Small intestine (tissue), 16 donors: ENCODE measurements around the gene SMAD3. TPM values are rescaled to one million over a fixed set of nuclear protein-coding genes. Genes with fewer than 3 reads are reported as not detected.
A peak's percentile ranks its signal among the peaks of the same experiment; 100 is the strongest.
"Not testable (repeated sequence)": the region's sequence is repeated elsewhere in the genome, so short reads cannot be mapped to it uniquely, and the experiment has no call there.

ENCODE experiments used
- DNase-seq, 2 donors: peaks; one replicate each; pipeline versions ENCODE4 v3.0.0 to v3.0.0-alpha.2; 2013
- FAIRE-seq: peaks from 2 replicates; lab custom pipeline; 2012; peaks lifted over from hg19 to GRCh38; lab: Jason Lieb, UNC
- H3K27ac ChIP-seq, 3 donors: one replicate each; pipeline ENCODE4 v1.5.1; 2013; ENCODE audit warnings: low read length in 2 of 3, mild to moderate bottlenecking in 2 of 3, control low read depth in 1 of 3, inconsistent platforms in 1 of 3, low read depth in 1 of 3, moderate library complexity in 1 of 3
- H3K27me3 ChIP-seq, 3 donors: one replicate each; pipeline ENCODE4 v1.6.1; 2013; ENCODE audit warnings: low read length in 3 of 3, inconsistent platforms in 1 of 3; ENCODE audit not compliant: control insufficient read depth in 3 of 3, insufficient read depth in 3 of 3
- H3K36me3 ChIP-seq, 3 donors: one replicate each; pipeline ENCODE4 v1.6.1; 2013; ENCODE audit warnings: low read length in 3 of 3, inconsistent platforms in 1 of 3, low read depth in 1 of 3, mild to moderate bottlenecking in 1 of 3, moderate library complexity in 1 of 3; ENCODE audit not compliant: control insufficient read depth in 3 of 3, insufficient read depth in 2 of 3
- H3K4me1 ChIP-seq, 3 donors: one replicate each; pipeline ENCODE4 v1.6.1; 2013; ENCODE audit warnings: low read length in 2 of 3, inconsistent platforms in 1 of 3, low read depth in 1 of 3, mild to moderate bottlenecking in 1 of 3, moderate library complexity in 1 of 3; ENCODE audit not compliant: control insufficient read depth in 3 of 3, insufficient read depth in 2 of 3
- H3K4me3 ChIP-seq, 3 donors: one replicate each; pipeline ENCODE4 v1.5.1; 2013; ENCODE audit warnings: low read length in 3 of 3, control low read depth in 1 of 3, inconsistent platforms in 1 of 3, low read depth in 1 of 3, mild to moderate bottlenecking in 1 of 3, moderate library complexity in 1 of 3
- H3K9me3 ChIP-seq, 2 donors: one replicate each; pipeline ENCODE4 v1.6.1; 2013; ENCODE audit warnings: low read depth in 1 of 2, low read length in 1 of 2; ENCODE audit not compliant: control insufficient read depth in 2 of 2, insufficient read depth in 1 of 2
- WGBS, 3 donors: extraction: QIAGEN DNeasy Blood & Tissue Kit; methylation state at CpG; one replicate each; pipeline ENCODE4 v1.1.7; 2013; 5-methylcytosine and 5-hydroxymethylcytosine counted together
- long read RNA-seq, 10 donors: transcript quantifications; one replicate each; lab custom pipeline, GENCODE V29; 2026
- polyA plus RNA-seq, 4 donors: library from polyadenylated mRNA; stranded (reverse) in 3 of 4; unstranded in 1 of 4; fragments of 200-250 nt in 3 of 4; fragments of 120-200 nt in 1 of 4; gene quantifications; one replicate each; pipeline versions ENCODE4 v1.2.1 to v1.2.3, GENCODE V29; 2013
- donor health status: healthy with polysubstance abuse.
- donor health status: control.
- donor health status: control.
- donor health status: Bipolar disorder and iron deficiency.
- donor health status: healthy.

Gene SMAD3
- polyA plus RNA-seq: 10 to 100 TPM; 11.6 to 33.2 (median 14.6) TPM
- long read RNA-seq, donor 1: 0 reads
- long read RNA-seq, donor 2: 0 reads
- long read RNA-seq, donor 3: 0 reads
- long read RNA-seq, donor 4: 0 reads
- long read RNA-seq, donor 5, partial matches to known transcripts: 6 of 7 reads
- long read RNA-seq, donor 5, other reads (novel, unspliced or antisense): 0 of 7 reads
- long read RNA-seq, donor 6, full-length matches to known transcripts: 3 of 29 reads
- long read RNA-seq, donor 6, partial matches to known transcripts: 26 of 29 reads
- long read RNA-seq, donor 6, other reads (novel, unspliced or antisense): 0 of 29 reads
- long read RNA-seq, donor 7, full-length matches to known transcripts: 5 of 11 reads
- long read RNA-seq, donor 7, partial matches to known transcripts: 6 of 11 reads
- long read RNA-seq, donor 7, other reads (novel, unspliced or antisense): 0 of 11 reads
- long read RNA-seq, donor 8, full-length matches to known transcripts: 1 of 1 reads
- long read RNA-seq, donor 8, partial matches to known transcripts: 0 of 1 reads
- long read RNA-seq, donor 8, other reads (novel, unspliced or antisense): 0 of 1 reads
- long read RNA-seq, donor 9, full-length matches to known transcripts: 2 of 7 reads
- long read RNA-seq, donor 9, partial matches to known transcripts: 5 of 7 reads
- long read RNA-seq, donor 9, other reads (novel, unspliced or antisense): 0 of 7 reads
- long read RNA-seq, donor 10, full-length matches to known transcripts: 3 of 3 reads
- long read RNA-seq, donor 10, partial matches to known transcripts: 0 of 3 reads
- long read RNA-seq, donor 10, other reads (novel, unspliced or antisense): 0 of 3 reads

GRCh38 chr15:67065531-67066005 lies at the start of gene SMAD3:
Gene SMAD3 (plus strand): TSS chr15:67065602. CDS start chr15:67066155, 553 bp downstream.
- Histone ChIP-seq H3K27me3 (no peaks in the 10 kb centered on the region), H3K27ac (peak within 1 kb of the TSS; percentile 93 to 97 (median 95)), H3K4me1 (peaks cover 8 to 70% (median 23%) of the 10 kb centered on the region in 3 donors), H3K4me3 (peak within 1 kb of the TSS; percentile 79 to 94 (median 85)), H3K9me3 (no peaks in the 10 kb centered on the region), H3K36me3 (peaks cover 0 to 11% (median 0%) of the 10 kb centered on the region in 3 donors)
- FAIRE-seq: no peak
- DNase-seq: peak; percentile 92 to 95
- 0% methylated on average over 38 to 63 of the region's 63 CpGs for WGBS, 3 donors

DNA sequence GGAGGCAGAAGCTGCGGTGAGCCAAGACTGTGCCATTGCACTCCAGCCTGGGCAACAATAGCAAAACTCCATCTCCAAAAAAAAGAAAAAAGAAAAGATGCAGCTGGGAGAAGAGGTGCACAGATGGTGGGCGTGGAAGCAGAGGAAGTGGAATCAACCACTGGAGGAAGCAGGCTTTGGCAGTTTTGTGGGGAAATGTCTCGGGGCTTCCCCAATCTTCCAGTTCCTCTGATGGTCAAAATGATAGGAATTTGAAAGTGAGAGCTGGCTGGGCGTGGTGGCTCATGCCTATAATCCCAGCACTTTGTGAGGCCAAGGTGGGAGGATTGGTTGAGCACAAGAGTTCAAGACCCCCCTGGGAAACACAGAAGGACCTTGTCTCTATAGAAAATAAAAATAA lies 48.1 kb upstream of the SMAD3 start:
- H3K4me3 ChIP-seq: no peak overlapping the region
- FAIRE-seq (no peak), DNase-seq (no peak)
- peaks cover 0 to 2% (median 0%) of the 10 kb centered on the region in 3 donors for H3K4me1 ChIP-seq
- H3K9me3 ChIP-seq: no peaks in the 10 kb centered on the region
- 60 to 73% (median 71%) methylated on average over 4 of the region's 4 CpGs for WGBS, 3 donors
- H3K36me3 ChIP-seq: no peaks in the 10 kb centered on the region
- H3K27ac ChIP-seq: no peak overlapping the region
- H3K27me3 ChIP-seq: no peaks in the 10 kb centered on the region

- Histone ChIP-seq H3K4me3 (no peak overlapping the region), H3K9me3 (no peaks in the 10 kb centered on the region), H3K27me3 (no peaks in the 10 kb centered on the region), H3K27ac (no peak overlapping the region), H3K36me3 (no peaks in the 10 kb centered on the region), H3K4me1 (no peaks in the 10 kb centered on the region)
- no peak for FAIRE-seq
- no peak for DNase-seq
- 76 to 84% (median 81%) methylated on average over 1 of the region's 1 CpG for WGBS, 3 donors
Observed at GRCh38 chr15:67018026-67018425, 47.4 kb upstream of the SMAD3 start.

DNA sequence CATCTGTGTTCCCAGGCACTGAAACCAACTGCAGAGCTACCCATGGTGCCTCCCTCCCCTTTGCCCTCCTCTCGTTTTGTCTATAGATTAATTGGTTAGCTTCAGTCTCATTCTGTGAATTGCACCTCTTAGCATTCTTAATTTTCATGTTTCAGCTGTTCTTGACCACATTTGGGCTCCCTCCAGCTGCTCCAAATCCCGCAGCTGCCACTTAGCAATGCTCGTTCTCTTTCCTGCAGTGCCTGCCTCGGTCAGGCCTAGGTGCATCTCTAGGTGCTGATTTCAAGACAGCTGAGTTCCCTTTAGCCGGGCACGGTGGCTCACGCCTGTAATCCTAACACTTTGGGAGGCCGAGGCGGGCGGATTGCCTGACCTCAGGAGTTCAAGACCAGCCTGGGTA lies 47.0 kb upstream of the SMAD3 start:
- H3K27me3 ChIP-seq: no peaks in the 10 kb centered on the region
- no peaks in the 10 kb centered on the region for H3K36me3 ChIP-seq
- no peak overlapping the region for H3K27ac ChIP-seq
- no peak overlapping the region for H3K4me3 ChIP-seq
- FAIRE-seq (no peak), DNase-seq (no peak)
- H3K9me3 ChIP-seq: no peaks in the 10 kb centered on the region
- WGBS, 3 donors: 80 to 94% (median 87%) methylated on average over 10 of the region's 10 CpGs
- H3K4me1 ChIP-seq: peaks cover 0 to under 1% (median 0%) of the 10 kb centered on the region in 3 donors

GRCh38 chr15:67019069-67019468 lies 46.3 kb upstream of the SMAD3 start:
- no peak for FAIRE-seq
- H3K36me3 ChIP-seq: no peaks in the 10 kb centered on the region
- no peak for DNase-seq
- no peaks in the 10 kb centered on the region for H3K9me3 ChIP-seq
- H3K27ac ChIP-seq: no peak overlapping the region
- H3K4me3 ChIP-seq: no peak overlapping the region
- WGBS, 3 donors: 80 to 93% (median 88%) methylated on average over 5 of the region's 5 CpGs
- H3K27me3 ChIP-seq: no peaks in the 10 kb centered on the region
- H3K4me1 ChIP-seq: peaks cover 0 to 7% (median 5%) of the 10 kb centered on the region in 3 donors

GRCh38 chr15:67019884-67020520 lies 45.4 kb upstream of the SMAD3 start:
- WGBS, 3 donors: 67 to 78% (median 72%) methylated on average over 5 of the region's 5 CpGs
- H3K27ac ChIP-seq: no peak overlapping the region
- DNase-seq: no peak
- H3K9me3 ChIP-seq: no peaks in the 10 kb centered on the region
- H3K27me3 ChIP-seq: no peaks in the 10 kb centered on the region
- no peaks in the 10 kb centered on the region for H3K36me3 ChIP-seq
- H3K4me3 ChIP-seq: no peak overlapping the region
- no peak for FAIRE-seq
- H3K4me1 ChIP-seq: peaks cover 0 to 13% (median 9%) of the 10 kb centered on the region in 3 donors

DNA sequence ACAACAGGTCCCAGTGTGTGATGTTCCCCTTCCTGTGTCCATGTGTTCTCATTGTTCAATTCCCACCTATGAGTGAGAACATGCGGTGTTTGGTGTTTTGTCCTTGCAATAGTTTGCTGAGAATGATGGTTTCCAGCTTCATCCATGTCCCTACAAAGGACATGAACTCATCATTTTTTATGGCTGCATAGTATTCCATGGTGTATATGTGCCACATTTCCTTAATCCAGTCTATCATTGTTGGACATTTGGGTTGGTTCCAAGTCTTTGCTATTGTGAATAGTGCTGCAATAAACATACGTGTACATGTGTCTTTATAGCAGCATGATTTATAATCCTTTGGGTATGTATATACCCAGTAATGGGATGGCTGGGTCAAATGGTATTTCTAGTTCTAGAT lies 44.7 kb upstream of the SMAD3 start:
- not testable (repeated sequence) for DNase-seq, FAIRE-seq

GRCh38 chr15:67021455-67021854 lies 43.9 kb upstream of the SMAD3 start:
- Histone ChIP-seq H3K4me3 (no peak overlapping the region), H3K36me3 (no peaks in the 10 kb centered on the region), H3K27me3 (no peaks in the 10 kb centered on the region), H3K9me3 (no peaks in the 10 kb centered on the region), H3K27ac (no peak overlapping the region), H3K4me1 (peaks cover 0 to 26% (median 11%) of the 10 kb centered on the region in 3 donors)
- DNase-seq: no peak
- FAIRE-seq: no peak

More for the DNA sequence above, 44.7 kb upstream of the SMAD3 start:
- H3K4me1 ChIP-seq: peaks cover 0 to 18% (median 9%) of the 10 kb centered on the region in 3 donors
- H3K27me3 ChIP-seq, H3K9me3 ChIP-seq, H3K36me3 ChIP-seq, H3K27ac ChIP-seq, H3K4me3 ChIP-seq: not testable (repeated sequence)
- 37 to 80% (median 52%) methylated on average over 1 to 2 of the region's 2 CpGs for WGBS, 3 donors
